Activated T-helper 2 cell treated with anti-CD3 and anti-CD28 coated beads, Interferon-gamma antibody, Interleukin-2, Interleukin-4, amounts not matched to agents 10 μg/mL and 5 μg/mL and 100 μg/mL, durations not matched to agents 14 hours and 24 hours and 36 hours (primary cell): ENCODE data around the gene TMEM186. TPM values are rescaled to one million over a fixed set of nuclear protein-coding genes. Genes with fewer than 3 reads are reported as not detected.
"Not testable (repeated sequence)": the region's sequence is repeated elsewhere in the genome, so short reads cannot be mapped to it uniquely, and the experiment has no call there.

Source experiments
- DNase-seq: peaks from one replicate; pipeline ENCODE4 v3.0.0; 2021; ENCODE audit warnings: low spot score
- H3K27ac Mint-ChIP-seq: one replicate; pipeline ENCODE4 v1.8.0; 2021; ENCODE audit warnings: mixed read lengths
- H3K27me3 Mint-ChIP-seq: one replicate; pipeline ENCODE4 v1.8.0; 2021; ENCODE audit warnings: low read depth, mixed read lengths
- H3K36me3 Mint-ChIP-seq: one replicate; pipeline ENCODE4 v1.8.0; 2021; ENCODE audit warnings: low read depth, mixed read lengths
- H3K4me1 Mint-ChIP-seq: one replicate; pipeline ENCODE4 v1.8.0; 2021; ENCODE audit warnings: low read depth, mixed read lengths
- H3K4me3 Mint-ChIP-seq: one replicate; pipeline ENCODE4 v1.8.0; 2021; ENCODE audit warnings: low read depth, mild to moderate bottlenecking, moderate library complexity, mixed read lengths
- H3K9me3 Mint-ChIP-seq: one replicate; pipeline ENCODE4 v1.8.0; 2021; ENCODE audit warnings: mixed read lengths
- intact Hi-C: fragments of 100-400 bp; cut with micrococcal nuclease; formaldehyde crosslinking; loops from one replicate; pipeline ENCODE4 v1.15.1; 2023
- total RNA-seq: library from RNA; stranded (reverse); gene quantifications from 2 replicates; pipeline ENCODE4 v1.2.3, GENCODE V29; 2022

Gene TMEM186
- total RNA-seq, 1 donor from 2014 or later: 15.6 TPM

- no peak overlapping the region for H3K4me3 Mint-ChIP-seq
- H3K9me3 Mint-ChIP-seq: no peaks in the 10 kb centered on the region
- H3K4me1 Mint-ChIP-seq: no peaks in the 10 kb centered on the region
- intact Hi-C loops: no loop called here
- no peak overlapping the region for H3K27ac Mint-ChIP-seq
- no peaks in the 10 kb centered on the region for H3K27me3 Mint-ChIP-seq
- no peak for DNase-seq
- H3K36me3 Mint-ChIP-seq: peaks cover 3% of the 10 kb centered on the region
Measured at GRCh38 chr16:8758022-8758421, 39.4 kb downstream of the TMEM186 start.

GRCh38 chr16:8756755-8757154 lies 40.7 kb downstream of the TMEM186 start:
- no peaks in the 10 kb centered on the region for H3K9me3 Mint-ChIP-seq
- DNase-seq: no peak
- no peaks in the 10 kb centered on the region for H3K27me3 Mint-ChIP-seq
- peaks cover 3% of the 10 kb centered on the region for H3K36me3 Mint-ChIP-seq
- intact Hi-C loops: no loop called here
- H3K27ac Mint-ChIP-seq: no peak overlapping the region
- H3K4me3 Mint-ChIP-seq: no peak overlapping the region
- H3K4me1 Mint-ChIP-seq: no peaks in the 10 kb centered on the region

- H3K27me3 Mint-ChIP-seq: no peaks in the 10 kb centered on the region
- no peak for DNase-seq
- no peak overlapping the region for H3K4me3 Mint-ChIP-seq
- H3K27ac Mint-ChIP-seq: no peak overlapping the region
- H3K9me3 Mint-ChIP-seq: no peaks in the 10 kb centered on the region
- peaks cover 3% of the 10 kb centered on the region for H3K36me3 Mint-ChIP-seq
- intact Hi-C loops: no loop called here
- H3K4me1 Mint-ChIP-seq: no peaks in the 10 kb centered on the region
Measured at GRCh38 chr16:8753416-8754054, 43.9 kb downstream of the TMEM186 start.

- intact Hi-C loops: no loop called here
- no peak overlapping the region for H3K4me3 Mint-ChIP-seq
- no peaks in the 10 kb centered on the region for H3K27me3 Mint-ChIP-seq
- no peaks in the 10 kb centered on the region for H3K9me3 Mint-ChIP-seq
- no peak for DNase-seq
- no peaks in the 10 kb centered on the region for H3K4me1 Mint-ChIP-seq
- H3K27ac Mint-ChIP-seq: no peak overlapping the region
- H3K36me3 Mint-ChIP-seq: peaks cover 3% of the 10 kb centered on the region
Measured at GRCh38 chr16:8752706-8753105, 44.7 kb downstream of the TMEM186 start.

- Mint-ChIP-seq H3K9me3 (no peaks in the 10 kb centered on the region), H3K27ac (no peak overlapping the region), H3K27me3 (no peaks in the 10 kb centered on the region), H3K36me3 (peaks cover 3% of the 10 kb centered on the region), H3K4me3 (no peak overlapping the region), H3K4me1 (no peaks in the 10 kb centered on the region)
- intact Hi-C loops: no loop called here
- no peak for DNase-seq
Measured at GRCh38 chr16:8751481-8752311, 45.7 kb downstream of the TMEM186 start.

GRCh38 chr16:8748944-8749343 lies 48.5 kb downstream of the TMEM186 start:
- H3K27ac Mint-ChIP-seq, H3K27me3 Mint-ChIP-seq, H3K4me3 Mint-ChIP-seq, H3K9me3 Mint-ChIP-seq, H3K36me3 Mint-ChIP-seq, intact Hi-C loops, H3K4me1 Mint-ChIP-seq, DNase-seq: not testable (repeated sequence)

Other genes starting within 250 kb of the TMEM186 start
- gene TMEM114, start 207.1 kb downstream of the TMEM186 start, total RNA-seq: not detected in 2 replicates
- 34.9 and 39.0 TPM in 2 replicates for gene METTL22, start 175.9 kb downstream of the TMEM186 start, total RNA-seq
- gene ABAT, start 123.0 kb downstream of the TMEM186 start, total RNA-seq: 22.5 and 24.2 TPM in 2 replicates
- 62.5 and 67.6 TPM in 2 replicates for gene PMM2, start 200 bp upstream of the TMEM186 start, total RNA-seq
- 84.4 and 90.8 TPM in 2 replicates for gene CARHSP1, start 71.4 kb upstream of the TMEM186 start, total RNA-seq
- gene LITAFD, start 84.7 kb upstream of the TMEM186 start, total RNA-seq: not detected in 2 replicates
- 164 and 176 TPM in 2 replicates for gene USP7, start 166.3 kb upstream of the TMEM186 start, total RNA-seq